Smooth muscle cell (in vitro differentiated cells): ENCODE results near the gene HS3ST3A1. TPM values are rescaled to one million over a fixed set of nuclear protein-coding genes. Genes with fewer than 3 reads are reported as not detected.

Experiments used
- DNase-seq: peaks from one replicate; lab custom pipeline; 2025; ENCODE audit not compliant: unreplicated experiment; lab: John Stamatoyannopoulos, UW
- H2AFZ ChIP-seq: fragments of 200-600 bp; sonication (generic); 2 replicates; pipeline ENCODE4 v1.6.0; 2016; ENCODE audit warnings: antibody characterized with exemption, low read depth, mild to moderate bottlenecking
- H3F3A ChIP-seq: fragments of 200-600 bp; sonication (generic); 2 replicates; pipeline ENCODE4 v1.6.0; 2017; ENCODE audit warnings: antibody characterized with exemption, low read depth
- H3K27ac ChIP-seq: fragments of 200-600 bp; sonication (generic); 2 replicates; pipeline ENCODE4 v1.5.1; 2016; ENCODE audit warnings: low read depth, mild to moderate bottlenecking
- H3K27me3 ChIP-seq: fragments of 200-600 bp; sonication (generic); 2 replicates; pipeline ENCODE4 v1.6.1; 2016; ENCODE audit warnings: low read depth, mild to moderate bottlenecking
- H3K36me3 ChIP-seq: fragments of 200-600 bp; sonication (generic); 2 replicates; pipeline ENCODE4 v1.5.1; 2016; ENCODE audit warnings: low read depth
- H3K4me1 ChIP-seq: fragments of 200-600 bp; sonication (generic); 2 replicates; pipeline ENCODE4 v1.5.1; 2016; ENCODE audit warnings: low read depth
- H3K4me2 ChIP-seq: fragments of 200-600 bp; sonication (generic); 2 replicates; pipeline ENCODE4 v1.6.0; 2016; ENCODE audit warnings: mild to moderate bottlenecking
- H3K4me3 ChIP-seq: fragments of 200-600 bp; sonication (generic); 2 replicates; pipeline ENCODE4 v1.5.1; 2016; ENCODE audit warnings: mild to moderate bottlenecking
- H3K79me2 ChIP-seq: fragments of 200-600 bp; sonication (generic); 2 replicates; pipeline ENCODE4 v1.6.0; 2016; ENCODE audit warnings: low read depth, mild to moderate bottlenecking
- H3K9ac ChIP-seq: fragments of 200-600 bp; sonication (generic); 2 replicates; pipeline ENCODE4 v1.6.0; 2016; ENCODE audit warnings: low read depth
- H3K9me3 ChIP-seq: fragments of 200-600 bp; sonication (generic); replicated peaks from 2 replicates; pipeline ENCODE4 v1.5.1; 2016; ENCODE audit warnings: low read depth
- H4K20me1 ChIP-seq: fragments of 200-600 bp; sonication (generic); 2 replicates; pipeline ENCODE4 v1.6.0; 2016; ENCODE audit warnings: low read depth
- CTCF ChIP-seq: fragments of 200-600 bp; sonication (generic); IDR thresholded peaks from 2 replicates; pipeline ENCODE4 v1.5.1; 2017; ENCODE audit warnings: borderline replicate concordance, mild to moderate bottlenecking, antibody characterized with exemption; ENCODE audit not compliant: insufficient read depth, poor library complexity, severe bottlenecking
- WGBS: methylation state at CpG from one replicate; pipeline ENCODE4 v1.1.7; 2016; ENCODE audit warnings: low lambda C conversion rate; 5-methylcytosine and 5-hydroxymethylcytosine counted together
- polyA plus RNA-seq: library from polyadenylated mRNA; unstranded; fragments of >200 nt; fragmentation: Nextera tagmentation; extraction: Ambion mirVana; gene quantifications from 2 replicates; pipeline ENCODE4 v1.2.1, GENCODE V29; 2016
- total RNA-seq: library from RNA; depleted of rRNA; stranded (reverse); fragments of >200 nt; gene quantifications from 2 replicates; pipeline ENCODE4 v1.2.3, GENCODE V29; 2014

HS3ST3A1 gene
- total and polyA plus RNA-seq, 2 experiments from 2014 or later: 19.5 to 25.1 TPM

- H3K4me1 ChIP-seq: peaks cover 18% of the 10 kb centered on the region
- no peak overlapping the region for H3K9ac ChIP-seq
- no peaks in the 10 kb centered on the region for H3K27me3 ChIP-seq
- H3K4me2 ChIP-seq: no peak overlapping the region
- no peak for TF ChIP-seq CTCF
- no peaks in the 10 kb centered on the region for H3K36me3 ChIP-seq
- H3K9me3 ChIP-seq: no peaks in the 10 kb centered on the region
- no peaks in the 10 kb centered on the region for H3F3A ChIP-seq
- H2AFZ ChIP-seq: no peak overlapping the region
- no peak for DNase-seq
- no peaks in the 10 kb centered on the region for H4K20me1 ChIP-seq
- H3K27ac ChIP-seq: no peak overlapping the region
- peaks cover 54% of the 10 kb centered on the region for H3K79me2 ChIP-seq
- H3K4me3 ChIP-seq: no peak overlapping the region
- 95% methylated on average over 3 of the region's 3 CpGs for WGBS
Measured at GRCh38 chr17:13576661-13577526, 24.8 kb downstream of the HS3ST3A1 start.

- Histone ChIP-seq H3K27ac (no peak overlapping the region), H3K4me2 (no peak overlapping the region), H3K36me3 (no peaks in the 10 kb centered on the region), H2AFZ (no peak overlapping the region), H3F3A (peaks cover 3% of the 10 kb centered on the region), H3K27me3 (no peaks in the 10 kb centered on the region), H4K20me1 (no peaks in the 10 kb centered on the region), H3K9ac (no peak overlapping the region), H3K4me1 (peaks cover 18% of the 10 kb centered on the region), H3K79me2 (peaks cover 53% of the 10 kb centered on the region), H3K4me3 (no peak overlapping the region), H3K9me3 (no peaks in the 10 kb centered on the region)
- no peak for DNase-seq
- 32% methylated on average over 6 of the region's 6 CpGs for WGBS
- TF ChIP-seq CTCF: no peak
Measured at GRCh38 chr17:13575922-13576419, 25.8 kb downstream of the HS3ST3A1 start.

GRCh38 chr17:13575466-13575865, 26.3 kb downstream of the HS3ST3A1 start:
- Histone ChIP-seq H3K36me3 (no peaks in the 10 kb centered on the region), H3K4me1 (peaks cover 22% of the 10 kb centered on the region), H3K9me3 (no peaks in the 10 kb centered on the region), H2AFZ (no peak overlapping the region), H3K27ac (no peak overlapping the region), H4K20me1 (no peaks in the 10 kb centered on the region), H3K27me3 (no peaks in the 10 kb centered on the region), H3K4me3 (no peak overlapping the region), H3F3A (peaks cover 8% of the 10 kb centered on the region), H3K9ac (no peak overlapping the region), H3K79me2 (peaks cover 51% of the 10 kb centered on the region), H3K4me2 (no peak overlapping the region)
- no peak for DNase-seq
- 29% methylated on average over 2 of the region's 2 CpGs for WGBS
- TF ChIP-seq CTCF: no peak
